CD4-positive, alpha-beta T cell treated with Interleukin-4 for 1 hour (primary cell): ENCODE measurements around the gene CLIP4.

Experiments
- DNase-seq, 2 donors: peaks; one replicate each; pipeline ENCODE4 v3.0.0-alpha.2; 2020 to 2022

Gene CLIP4

DNA sequence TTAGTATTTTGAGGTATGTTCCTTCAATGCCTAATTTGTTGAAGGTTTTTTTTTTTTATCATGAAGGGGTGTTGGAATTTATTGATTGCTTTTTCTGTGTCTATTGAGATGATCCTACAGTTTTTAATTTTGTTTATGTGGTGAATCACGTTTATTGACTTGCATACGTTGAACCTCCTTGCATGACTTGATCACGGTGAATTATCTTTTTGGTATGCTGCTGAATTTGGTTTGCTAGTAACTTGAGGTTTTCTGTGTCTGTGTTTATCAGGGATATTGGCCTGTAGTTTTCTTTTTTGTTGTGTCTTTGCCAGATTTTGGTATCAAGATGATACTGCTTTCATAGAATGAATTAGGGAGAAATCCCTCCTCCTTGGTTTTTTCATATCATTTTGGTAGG, 23.9 kb downstream of the CLIP4 start:
- no peak for DNase-seq

DNA sequence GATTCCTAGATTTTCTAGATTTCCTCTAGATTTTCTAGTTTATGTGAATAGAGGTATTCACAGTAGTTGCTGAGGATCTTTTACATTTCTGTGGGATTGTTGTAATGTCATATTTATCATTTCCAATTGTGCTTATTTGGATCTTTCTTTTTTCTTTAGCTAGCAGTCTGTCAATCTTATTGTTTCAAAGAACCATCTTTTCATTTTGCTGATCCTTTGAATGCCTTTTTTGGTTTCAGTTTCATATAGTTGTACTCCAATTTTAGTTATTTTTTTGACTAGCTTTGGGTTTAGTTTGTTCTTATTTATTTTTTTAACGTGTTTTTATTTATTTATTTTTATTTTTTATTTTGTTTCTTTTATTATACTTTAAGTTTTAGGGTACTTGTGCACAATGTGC, 24.5 kb downstream of the CLIP4 start:
- DNase-seq = no peak

DNA sequence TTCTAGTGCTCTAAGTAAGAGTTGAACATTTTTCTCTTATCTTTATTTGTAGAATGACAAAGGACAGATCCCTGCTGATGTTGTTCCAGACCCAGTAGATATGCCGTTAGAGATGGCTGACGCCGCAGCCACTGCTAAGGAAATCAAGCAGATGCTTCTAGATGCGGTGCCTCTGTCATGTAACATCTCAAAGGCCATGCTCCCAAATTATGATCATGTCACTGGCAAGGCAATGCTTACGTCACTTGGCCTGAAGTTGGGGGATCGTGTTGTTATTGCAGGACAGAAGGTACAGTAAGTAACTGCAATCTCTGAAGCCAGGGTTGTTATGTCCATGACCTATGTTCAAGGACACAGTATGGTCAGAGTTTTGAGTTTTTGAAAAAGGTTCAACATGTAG, 28.4 kb downstream of the CLIP4 start:
- no peak for DNase-seq

DNA sequence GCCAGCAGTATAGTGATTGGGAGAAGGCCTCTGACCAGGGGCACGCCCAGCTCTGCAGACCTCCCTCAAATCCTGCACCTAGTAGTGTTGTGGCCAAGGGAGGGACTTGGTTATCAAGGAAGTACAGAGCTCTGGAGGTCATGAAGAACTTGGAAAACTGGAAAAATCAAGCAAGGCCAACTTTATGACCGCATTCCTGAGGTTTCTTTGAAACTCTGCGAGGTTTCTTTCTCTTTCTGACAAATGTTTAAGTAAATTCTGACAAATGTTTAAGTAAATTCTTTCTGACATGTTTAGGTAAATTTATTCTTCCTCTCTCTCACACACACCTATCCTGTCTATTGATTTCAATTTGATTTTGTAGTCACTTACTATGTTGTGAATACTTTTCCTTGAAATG, 31.0 kb downstream of the CLIP4 start:
- no peak for DNase-seq

DNA sequence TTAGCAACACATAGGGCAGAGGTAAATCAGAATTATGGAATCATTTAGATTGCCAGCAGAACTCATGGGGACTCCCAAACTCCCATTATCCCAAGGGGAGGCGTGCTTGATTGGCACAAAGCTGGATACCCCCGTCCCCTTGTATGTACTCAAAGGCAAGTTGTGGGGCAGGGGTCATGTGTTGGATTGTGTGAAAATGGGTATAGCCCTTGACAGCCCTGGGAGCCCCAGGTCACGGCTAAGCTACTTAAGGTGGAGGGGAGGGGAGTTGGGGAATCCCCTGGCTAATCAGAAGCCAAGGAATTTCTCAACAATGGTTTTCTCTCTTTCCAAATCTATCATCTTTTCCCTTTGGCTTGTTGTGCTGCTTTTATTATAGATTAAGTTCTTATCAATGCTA, 32.7 kb downstream of the CLIP4 start:
- DNase-seq = no peak

DNA sequence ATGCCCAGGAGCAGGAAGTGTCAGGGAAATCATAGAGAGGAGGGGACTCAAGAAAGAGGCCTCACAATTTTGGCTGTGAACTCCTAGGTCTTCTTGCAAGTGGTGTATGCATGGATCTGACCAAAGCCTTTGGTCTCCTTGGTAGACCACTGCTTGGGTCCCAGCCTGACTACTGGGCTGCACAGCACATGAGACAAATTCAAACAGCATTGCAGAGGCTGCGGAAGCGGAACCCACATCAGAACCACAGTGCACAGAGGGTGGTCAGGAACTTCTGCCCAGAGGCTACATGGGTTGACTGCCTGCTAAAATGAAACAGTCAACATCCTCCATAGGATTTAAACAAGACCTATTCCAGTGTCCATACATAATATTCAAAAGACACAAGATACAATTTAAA, 39.4 kb downstream of the CLIP4 start:
- no peak for DNase-seq

DNA sequence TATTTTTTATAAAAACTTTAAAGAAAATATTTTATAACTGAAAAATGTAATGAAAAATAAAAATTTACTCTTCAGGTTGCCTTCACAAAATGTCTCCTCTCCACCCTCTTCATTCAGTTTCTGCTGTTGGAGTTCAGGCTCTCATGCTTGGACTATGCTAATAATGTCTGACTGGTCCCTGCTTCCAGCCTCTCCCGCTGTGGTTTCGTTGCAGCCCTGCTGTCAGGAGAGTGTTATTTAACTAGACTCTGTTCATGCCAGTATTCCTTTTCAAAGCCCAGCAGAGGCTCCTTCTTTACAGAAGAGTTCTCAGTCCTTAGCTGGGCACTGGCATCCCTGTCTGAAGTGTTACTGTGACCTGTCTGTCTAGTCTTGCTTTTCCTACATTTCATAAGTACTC, 40.4 kb downstream of the CLIP4 start:
- no peak for DNase-seq

DNA sequence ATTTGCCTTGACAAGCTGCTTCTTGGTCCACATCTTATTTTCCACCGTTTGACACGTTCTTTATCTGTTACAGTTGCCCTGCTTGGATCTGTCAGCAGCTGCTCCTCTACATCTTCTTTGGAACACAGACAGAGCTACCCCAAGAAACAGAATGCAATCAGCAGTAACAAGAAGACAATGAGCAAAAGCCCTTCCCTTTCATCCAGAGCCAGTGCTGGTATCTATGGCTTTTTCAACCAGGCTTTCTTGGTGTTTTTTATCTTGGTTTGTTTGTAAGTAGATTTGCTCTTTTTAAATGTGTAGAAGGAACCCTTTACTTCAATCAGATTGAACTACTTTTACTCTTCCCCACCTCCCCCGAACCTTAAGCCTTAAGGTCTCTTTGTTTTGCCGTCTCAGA, 41.9 kb downstream of the CLIP4 start:
- no peak for DNase-seq

DNA sequence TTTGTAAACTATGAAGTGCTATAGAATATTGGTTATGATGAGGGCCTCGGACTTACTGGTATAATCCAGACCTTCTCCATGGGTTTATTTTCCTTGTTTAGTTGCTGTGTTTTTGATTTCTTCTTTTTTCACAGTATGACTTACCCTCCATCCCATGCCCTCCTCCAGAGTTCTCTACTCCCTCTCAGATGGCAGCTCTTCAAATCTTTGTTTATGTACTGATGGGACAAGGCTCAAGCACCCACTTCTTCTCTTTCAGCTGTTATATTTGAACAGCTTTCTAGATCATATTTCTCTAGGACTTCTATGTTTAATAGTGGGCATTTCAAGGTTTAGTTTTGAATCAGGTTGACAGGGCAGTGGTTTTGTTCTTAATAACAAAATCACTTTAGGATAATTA, 43.9 kb downstream of the CLIP4 start:
- DNase-seq = no peak

DNA sequence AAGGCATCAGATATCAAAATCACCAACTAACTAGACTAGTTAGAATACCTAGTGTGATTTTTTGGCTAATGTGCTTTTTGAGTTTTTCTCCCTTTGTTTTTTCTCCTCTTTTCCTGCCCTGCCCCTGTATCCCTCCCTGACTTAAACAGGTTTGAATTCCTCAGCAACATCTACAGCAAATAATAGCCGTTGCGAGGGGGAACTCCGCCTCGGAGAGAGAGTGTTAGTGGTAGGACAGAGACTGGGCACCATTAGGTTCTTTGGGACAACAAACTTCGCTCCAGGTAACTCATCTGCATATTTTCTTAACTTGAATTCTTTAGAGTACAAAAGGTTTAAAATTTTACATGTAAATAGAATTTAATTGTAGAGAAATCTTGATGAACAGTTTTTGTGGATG, 45.0 kb downstream of the CLIP4 start:
- no peak for DNase-seq

DNA sequence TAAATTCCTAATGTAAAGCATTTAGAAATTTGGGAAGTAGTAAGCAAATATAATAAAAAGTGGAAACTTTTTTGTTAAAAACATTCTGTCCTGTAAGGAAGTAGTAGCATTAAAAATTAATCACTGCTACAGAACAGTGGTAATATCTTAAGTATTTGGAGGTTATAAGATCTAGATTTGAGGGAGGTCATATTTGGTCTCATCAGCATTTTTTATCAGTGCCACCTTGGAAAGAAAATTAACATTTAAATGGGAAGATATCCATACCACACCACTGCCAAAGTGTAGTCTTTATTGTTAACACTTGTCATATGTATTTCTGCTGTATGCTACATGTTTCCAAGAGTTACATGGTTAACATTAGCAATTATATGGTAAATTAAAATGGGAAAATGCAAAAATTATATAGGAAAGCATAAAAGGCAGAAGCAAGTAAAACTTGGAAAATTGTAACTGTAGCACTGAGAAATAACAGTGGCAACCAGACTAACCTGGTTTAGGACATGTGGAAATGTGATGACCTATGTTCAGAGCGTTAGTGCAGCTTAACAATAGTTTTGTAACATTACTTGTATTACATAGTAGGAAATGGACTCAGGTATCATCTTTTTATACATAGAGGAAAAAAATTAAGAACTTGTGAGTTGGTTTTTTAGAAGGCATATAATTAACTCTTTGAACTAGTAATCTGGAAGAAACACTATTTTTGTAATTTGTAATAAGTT, 47.2 kb downstream of the CLIP4 start:
- no peak for DNase-seq

DNA sequence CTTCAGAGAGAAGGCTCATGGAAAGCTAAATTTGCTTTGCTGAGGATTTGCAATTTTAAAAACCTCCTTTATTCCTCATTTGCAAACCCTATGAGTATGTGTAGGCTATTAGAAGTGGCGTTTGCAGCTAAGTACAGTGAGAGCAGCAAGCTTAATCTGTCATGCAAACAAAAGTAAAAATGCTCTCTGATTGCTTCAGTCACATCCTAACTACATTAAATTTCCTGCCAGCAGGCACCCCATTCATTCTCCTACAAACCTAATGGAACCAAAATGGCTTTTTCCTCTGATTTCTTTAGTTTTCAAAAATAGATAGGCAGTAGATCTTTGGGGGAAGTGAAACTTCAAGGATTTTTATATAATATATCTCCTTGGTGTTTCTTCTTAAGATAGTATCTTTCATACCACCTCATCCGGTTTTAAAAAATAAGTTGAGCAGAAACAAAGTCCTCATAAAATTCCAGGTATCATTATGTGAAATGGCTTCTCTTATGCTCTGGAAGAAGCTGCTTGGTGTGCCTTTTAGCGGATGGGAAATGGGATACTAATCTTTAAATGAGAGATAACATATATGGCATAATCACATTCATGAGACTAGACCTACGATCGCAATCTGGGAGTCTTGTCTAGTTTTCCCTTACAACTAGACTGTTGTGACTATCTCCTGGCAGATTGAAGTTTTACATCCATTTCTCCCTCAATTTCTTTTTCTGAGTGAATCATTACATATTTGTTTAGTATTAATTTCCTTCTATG, 49.1 kb downstream of the CLIP4 start:
- no peak for DNase-seq

DNA sequence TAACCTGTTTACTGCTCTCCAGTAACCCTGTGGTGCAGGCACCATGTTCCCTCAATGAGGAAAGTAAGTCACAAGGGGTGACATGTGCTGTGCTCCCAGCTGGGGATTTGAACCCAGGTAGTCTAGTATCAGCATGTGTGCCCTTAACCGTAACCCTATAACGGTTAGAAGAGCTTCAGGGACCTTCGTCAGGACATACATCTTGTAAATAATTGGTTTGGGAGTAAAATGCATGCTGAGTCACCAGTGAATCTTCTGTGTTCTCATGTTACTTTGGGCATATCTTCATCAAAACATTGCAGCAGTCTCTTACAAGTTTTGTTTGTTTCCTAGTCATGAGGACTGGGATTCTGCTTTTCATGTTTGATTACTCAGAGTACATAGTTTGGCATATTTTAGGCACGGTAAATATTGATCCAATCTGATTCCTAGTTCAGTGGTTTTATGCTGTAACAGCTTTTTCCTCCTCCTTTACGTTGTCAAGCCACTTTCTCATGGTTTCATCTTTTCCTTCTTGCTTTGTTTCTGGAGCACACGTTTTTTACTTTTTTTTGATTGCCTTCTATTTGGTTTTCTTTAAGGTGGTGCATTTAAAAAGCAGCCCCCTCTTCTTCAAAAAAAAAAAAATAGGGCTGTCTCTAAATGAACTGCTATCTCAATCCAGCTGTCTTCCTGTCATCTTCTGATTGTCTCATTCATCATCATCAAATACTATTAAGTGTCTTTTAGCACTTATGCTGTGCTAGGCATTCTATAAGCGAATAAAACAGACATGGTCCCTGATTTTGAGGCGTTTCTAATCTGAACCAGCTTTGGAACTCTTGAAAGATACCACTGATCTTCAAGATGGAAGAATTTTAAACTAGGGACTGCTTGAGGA, 50.4 kb downstream of the CLIP4 start:
- no peak for DNase-seq

DNA sequence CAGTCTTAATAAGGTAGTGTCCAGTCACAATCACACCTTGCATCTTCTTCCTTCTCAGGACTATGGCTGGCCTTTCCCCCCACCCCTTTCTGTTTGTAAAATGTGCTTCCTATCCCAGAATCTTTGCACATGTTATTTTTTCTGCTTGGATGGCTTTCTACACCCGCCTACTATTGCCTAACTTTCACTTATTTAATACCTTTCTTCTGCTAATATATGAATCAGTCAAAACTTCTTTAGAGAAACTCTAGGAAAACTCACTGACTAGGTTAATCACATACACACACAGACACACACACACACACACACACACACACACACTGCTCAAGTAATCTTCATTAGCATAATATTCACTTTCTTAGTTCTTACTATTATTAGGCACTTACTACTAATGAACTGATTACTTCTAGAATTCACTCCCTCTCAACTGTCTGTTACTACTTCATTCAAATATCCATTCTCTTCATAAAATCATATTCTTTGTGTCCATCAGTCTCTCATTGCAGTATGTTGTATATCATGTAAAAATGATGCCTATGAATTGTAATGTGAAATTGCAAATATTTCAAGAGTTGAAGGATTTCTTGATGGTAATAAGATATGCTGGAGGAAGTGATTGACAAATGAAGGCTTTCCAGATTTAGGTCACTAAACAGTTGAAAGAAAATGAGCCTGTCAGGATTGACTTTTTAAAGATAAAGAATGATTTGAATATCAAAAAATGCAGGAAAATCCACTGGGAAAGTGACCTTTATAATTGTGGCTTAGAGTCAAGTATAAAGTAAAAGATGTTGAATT, 51.2 kb downstream of the CLIP4 start:
- no peak for DNase-seq

DNA sequence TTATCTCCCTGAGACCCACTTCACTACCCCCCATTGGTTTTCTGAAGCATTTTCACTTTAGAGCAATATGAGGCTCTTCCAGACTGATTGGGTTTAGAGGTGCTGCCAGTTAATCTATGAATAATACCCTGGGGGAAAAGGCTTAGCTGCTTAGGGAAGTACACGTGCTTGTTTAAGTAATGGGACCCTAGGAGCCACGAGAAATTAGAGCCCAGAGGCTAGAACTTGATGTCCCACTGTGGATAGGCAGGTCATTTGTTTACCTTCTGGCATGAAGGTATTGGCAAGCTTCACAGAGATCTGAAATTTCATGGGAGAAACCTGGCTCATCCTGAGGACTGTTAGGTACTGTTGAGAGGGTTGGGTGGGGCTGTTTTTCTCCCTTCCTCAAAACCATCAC, 59.7 kb downstream of the CLIP4 start:
- DNase-seq = no peak

DNA sequence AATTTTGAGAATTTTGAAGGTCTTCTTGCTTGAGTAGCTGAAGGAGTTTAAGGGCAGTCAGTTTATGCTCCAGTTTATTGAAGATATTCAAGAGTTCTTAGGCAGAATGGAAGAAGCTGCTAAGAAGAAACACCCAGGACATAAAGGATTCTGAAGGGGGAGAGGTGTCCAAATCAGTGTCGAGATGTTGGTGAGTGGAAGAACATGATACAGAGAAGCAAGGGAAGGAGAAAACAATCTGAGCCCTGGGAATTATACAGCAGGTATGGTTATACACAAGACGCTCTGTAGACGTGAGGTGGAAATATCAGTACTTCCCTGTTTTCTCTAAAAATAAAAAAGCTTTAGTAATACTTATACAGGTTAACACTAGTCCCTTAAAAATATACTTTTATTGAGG, 60.1 kb downstream of the CLIP4 start:
- DNase-seq = no peak

DNA sequence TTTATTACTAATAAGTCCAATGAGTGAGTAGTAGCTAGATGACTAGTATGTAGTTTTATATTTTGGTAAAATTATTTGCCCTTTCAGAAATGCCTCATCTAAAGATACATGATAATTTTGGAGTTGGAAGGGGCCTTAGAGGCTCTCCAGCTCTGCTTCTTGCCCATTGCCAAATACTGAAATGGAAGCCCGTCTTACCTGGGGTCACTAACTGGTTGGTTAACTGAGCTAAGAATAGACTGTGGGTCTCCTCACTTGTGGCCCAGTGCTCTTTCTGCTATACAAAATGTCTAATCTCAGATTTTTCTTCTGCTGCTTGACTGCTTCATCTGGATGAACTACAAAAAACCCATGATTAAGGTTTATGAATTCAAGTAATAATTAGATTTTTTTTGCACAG, 67.1 kb downstream of the CLIP4 start:
- DNase-seq = no peak

DNA sequence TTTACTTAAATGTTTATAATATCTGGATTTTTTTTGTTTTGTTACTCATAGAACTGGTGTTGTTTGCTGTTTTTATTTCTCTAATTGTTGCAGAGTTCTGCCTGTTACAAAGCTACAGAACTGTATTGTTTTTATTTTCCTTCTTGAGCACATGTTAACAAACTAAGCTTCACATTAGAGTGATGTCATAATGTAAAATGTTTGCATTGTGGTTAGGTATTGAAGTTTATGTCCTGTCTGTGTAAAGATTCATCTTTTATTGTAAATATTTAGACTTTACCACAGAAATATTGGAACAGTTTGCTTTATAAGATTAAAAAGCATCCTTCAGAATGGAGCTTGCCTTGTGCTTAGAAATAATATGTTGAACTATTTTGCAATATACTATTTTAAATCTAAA, 67.7 kb downstream of the CLIP4 start:
- no peak for DNase-seq

DNA sequence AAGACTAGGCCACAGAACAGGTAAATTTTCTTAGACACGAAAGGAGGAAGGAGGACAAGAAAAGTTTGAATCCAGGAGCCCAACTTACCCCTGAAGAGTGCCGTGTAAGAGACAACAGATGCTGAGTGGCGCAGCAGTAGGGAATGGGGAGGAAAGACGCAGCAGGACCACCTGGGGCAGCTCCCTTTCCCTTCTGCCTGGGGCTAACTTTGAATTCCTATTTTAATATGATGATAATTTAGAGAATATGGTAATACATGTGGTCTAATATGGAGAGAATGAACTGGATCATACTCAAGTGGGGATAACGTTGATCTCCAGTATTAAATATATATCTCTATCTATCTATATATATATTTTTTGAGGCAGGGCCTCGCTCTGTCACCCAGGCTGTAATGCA, 69.3 kb downstream of the CLIP4 start:
- DNase-seq = no peak

DNA sequence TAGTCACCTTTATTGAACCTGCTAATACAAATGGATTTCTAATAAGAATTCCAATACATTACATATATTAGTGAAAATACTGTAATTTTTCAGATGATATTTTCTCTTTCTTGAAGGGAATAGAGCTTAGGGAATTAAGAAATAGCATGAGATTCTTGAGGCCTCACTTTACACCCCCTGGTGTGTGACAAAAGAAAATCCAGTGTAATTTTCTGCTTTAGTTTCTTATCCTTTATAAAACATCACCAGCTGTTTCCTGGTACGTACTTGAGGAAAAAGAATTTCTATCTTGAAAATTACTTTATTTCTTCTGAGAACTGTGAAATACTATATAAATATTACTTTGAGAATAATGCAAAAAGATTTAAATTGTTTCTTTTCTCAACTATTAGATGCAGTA, 71.6 kb downstream of the CLIP4 start:
- no peak for DNase-seq

DNA sequence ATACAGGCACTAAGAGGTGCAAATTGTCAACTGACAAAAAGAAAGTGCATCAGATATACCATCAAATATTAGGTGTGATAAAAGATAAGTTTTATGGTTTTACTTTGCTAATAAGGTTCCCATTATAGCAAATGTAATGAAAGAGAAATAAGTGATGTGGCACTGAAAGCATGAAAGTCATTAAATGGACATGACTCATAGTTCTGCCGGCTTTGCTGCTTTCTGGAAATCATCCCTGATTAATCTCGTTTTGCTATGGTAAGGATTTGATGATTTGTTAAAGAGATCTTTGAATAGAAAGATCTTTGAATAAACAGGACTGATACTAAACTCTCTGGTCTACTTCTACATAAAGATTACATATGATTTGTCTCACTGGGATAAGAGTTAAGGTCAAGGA, 72.7 kb downstream of the CLIP4 start:
- no peak for DNase-seq

DNA sequence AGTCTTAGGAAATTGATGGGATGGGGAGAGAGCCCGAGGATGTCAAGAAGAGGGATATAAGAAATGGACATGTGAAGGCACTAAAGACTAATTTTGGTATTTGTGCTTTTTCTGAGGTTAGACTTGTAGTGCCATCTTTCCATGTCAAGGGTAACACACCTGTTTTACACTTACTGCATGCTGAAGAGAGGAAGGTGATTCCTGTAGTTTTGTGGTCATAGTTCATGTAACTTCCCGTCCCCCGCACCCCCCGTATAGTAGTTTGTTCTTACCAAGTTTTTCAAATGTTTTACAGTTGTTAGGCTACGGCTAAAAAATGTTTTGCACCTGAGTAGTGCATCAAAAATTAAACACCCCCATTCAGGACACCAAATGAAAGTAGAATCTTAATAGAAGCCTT, 73.8 kb downstream of the CLIP4 start:
- peak in 1 of 2 donors; percentile 55 for DNase-seq

DNA sequence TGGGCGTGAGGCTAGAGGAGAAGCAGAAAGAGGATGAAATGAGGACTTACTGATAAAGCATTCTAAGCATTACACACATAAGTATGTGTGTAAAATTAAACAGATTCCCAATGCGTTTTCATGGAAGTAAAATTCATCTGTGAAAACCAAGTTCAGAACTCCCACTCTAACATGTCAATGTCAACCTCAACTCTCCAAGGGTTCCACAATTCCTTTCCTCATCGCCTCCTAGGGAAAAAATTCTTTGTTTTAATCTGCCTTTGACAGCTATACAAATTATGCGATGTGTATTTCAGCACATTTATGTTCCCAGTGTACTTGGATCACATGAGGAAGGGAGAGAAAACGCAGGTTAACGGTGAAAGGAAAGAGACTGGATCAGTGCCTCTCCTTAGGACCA, 76.6 kb downstream of the CLIP4 start:
- DNase-seq = no peak
